ENCODE measurements around the gene ATP12A.

- TF ChIP-seq CTCF (IDR thresholded peaks at IDR 0.05) (no peak), EZH2phosphoT487 (IDR thresholded peaks at IDR 0.05) (no peak), EZH2 (IDR thresholded peaks at IDR 0.05) (no peak)
These were observed 18.5 kb upstream of the ATP12A start for GRCh38 chr13:24661713-24662112.

All from neural progenitor cell (in vitro differentiated cells).